Endothelial cell of umbilical vein (primary cell): ENCODE measurements around the gene FCER2. TPM values are rescaled to one million over a fixed set of nuclear protein-coding genes. Genes with fewer than 3 reads are reported as not detected.

Experiments used
- BruUV-seq: library from RNA; stranded (reverse); fragments of 400-500 nt; replicated peaks from 2 replicates; lab custom pipeline; 2021; lab: Mats Ljungman, UMichigan
- CTCF ChIA-PET: fragments of 300-600, 350-600 bp; sonication (Branson Sonifier 250); formaldehyde crosslinking; loops from one replicate; lab custom pipeline; 2021; ENCODE audit warnings: antibody characterized with exemption, inconsistent platforms; lab: Charles Lee
- POLR2A ChIA-PET: fragments of 300-600, 350-600 bp; sonication (Branson Sonifier 250); formaldehyde crosslinking; loops from one replicate; lab custom pipeline; 2021; ENCODE audit warnings: antibody characterized with exemption, inconsistent platforms; lab: Charles Lee
- DNase-seq: peaks from one replicate; pipeline ENCODE4 v3.0.0-alpha.2; 2011; ENCODE audit warnings: low read depth, low spot score
- FAIRE-seq: peaks from 2 replicates; lab custom pipeline; 2011; peaks lifted over from hg19 to GRCh38; lab: Jason Lieb, UNC
- H2AFZ ChIP-seq: 2 replicates; pipeline ENCODE4 v1.6.0; 2012; ENCODE audit warnings: low read depth, low read length, control low read depth, inconsistent platforms
- H3K27ac ChIP-seq: 2 replicates; pipeline ENCODE4 v1.5.1; 2011; ENCODE audit warnings: low read depth, mild to moderate bottlenecking, control low read depth, low read length, moderate library complexity; ENCODE audit not compliant: insufficient read depth
- H3K27me3 ChIP-seq, 2 experiments: 2 replicates each; pipeline versions ENCODE4 v1.6.0 to v1.6.1; 2011; ENCODE audit warnings: low read length in 2 of 2, mixed read lengths in 1 of 2; ENCODE audit not compliant: control insufficient read depth in 2 of 2, insufficient read depth in 2 of 2
- H3K36me3 ChIP-seq, 2 experiments: 2 replicates in 1 of 2; 3 replicates in 1 of 2; pipeline ENCODE4 v1.5.1; 2011; ENCODE audit warnings: low read length in 2 of 2, mild to moderate bottlenecking in 1 of 2, moderate library complexity in 1 of 2; ENCODE audit not compliant: control insufficient read depth in 2 of 2, insufficient read depth in 2 of 2; ENCODE audit errors: extremely low read depth in 1 of 2
- H3K4me1 ChIP-seq: 3 replicates; pipeline ENCODE4 v1.5.1; 2011; ENCODE audit warnings: mild to moderate bottlenecking, low read length; ENCODE audit not compliant: control insufficient read depth, insufficient read depth; ENCODE audit errors: extremely low read depth
- H3K4me2 ChIP-seq: 2 replicates; pipeline ENCODE4 v1.6.1; 2011; ENCODE audit warnings: low read length, control low read depth, mixed read lengths; ENCODE audit not compliant: insufficient read depth
- H3K4me3 ChIP-seq, 3 experiments: fragments of 200-600 bp in 1 of 3; sonication (generic), shearing (Covaris generic) in 1 of 3; replicated peaks in 1 of 3; 2 replicates each; pipeline ENCODE4 v1.5.1; 2011 to 2016; ENCODE audit warnings: control low read depth in 3 of 3, low read length in 3 of 3, mild to moderate bottlenecking in 2 of 3, inconsistent platforms in 1 of 3, low read depth in 1 of 3, moderate library complexity in 1 of 3; ENCODE audit not compliant: insufficient read depth in 1 of 3
- H3K79me2 ChIP-seq: 2 replicates; pipeline ENCODE4 v1.6.0; 2012; ENCODE audit warnings: low read length, inconsistent platforms; ENCODE audit not compliant: control insufficient read depth, insufficient read depth
- H3K9ac ChIP-seq: replicated peaks from 2 replicates; pipeline ENCODE3; 2011; ENCODE audit warnings: low read length, control low read depth; ENCODE audit not compliant: insufficient read depth; ENCODE audit errors: extremely low read depth
- H3K9me1 ChIP-seq: replicated peaks from 3 replicates; pipeline ENCODE4 v1.6.0; 2011; ENCODE audit warnings: mild to moderate bottlenecking, low read length; ENCODE audit not compliant: control insufficient read depth, insufficient read depth; ENCODE audit errors: extremely low read depth
- H3K9me3 ChIP-seq: replicated peaks from 2 replicates; pipeline ENCODE4 v1.5.1; 2012; ENCODE audit warnings: low read length, inconsistent platforms; ENCODE audit not compliant: control insufficient read depth, insufficient read depth
- H4K20me1 ChIP-seq: replicated peaks from 2 replicates; pipeline ENCODE3; 2011; ENCODE audit warnings: mild to moderate bottlenecking, low read length; ENCODE audit not compliant: control insufficient read depth, insufficient read depth; ENCODE audit errors: extremely low read depth
- FOS ChIP-seq: IDR thresholded peaks from 2 replicates; pipeline ENCODE4 v1.6.1; 2011; ENCODE audit warnings: mild to moderate bottlenecking, low read length, moderate library complexity, borderline replicate concordance; ENCODE audit not compliant: insufficient read depth
- dilution Hi-C: fragments of 300-500 bp; cut with MboI; formaldehyde crosslinking; loops from one replicate; pipeline ENCODE4 v1.15.0; 2019; ENCODE audit warnings: low sequenced_read_pairs; ENCODE audit not compliant: extremely low pct_ligation_motif_present
- intact Hi-C: fragments of 100-400 bp; cut with micrococcal nuclease; formaldehyde crosslinking; loops from one replicate; pipeline ENCODE4 v1.10.0; 2022
- polyA plus RNA-seq, 4 experiments: library from polyadenylated mRNA; depleted of rRNA in 3 of 4; stranded (reverse) in 3 of 4; unstranded in 1 of 4; fragments of >200 nt; gene quantifications; 2 replicates each; pipeline versions ENCODE4 v1.2.1 to v1.2.3, GENCODE V29; 2011 to 2012; ENCODE audit warnings: missing spikeins in 1 of 4
- total RNA-seq: library from RNA; stranded (reverse); gene quantifications from 2 replicates; pipeline ENCODE4 v1.2.3, GENCODE V29; 2021
- TF ChIP-seq, protein P1 (sequence below), 2 donors: IDR thresholded peaks; 1 replicate in 1 of 2; 2 replicates in 1 of 2; pipeline ENCODE4 v1.5.1; 2011; ENCODE audit warnings: low read length in 2 of 2, mild to moderate bottlenecking in 2 of 2, moderate library complexity in 2 of 2, control low read depth in 1 of 2, inconsistent platforms in 1 of 2, low read depth in 1 of 2; ENCODE audit not compliant: insufficient read depth in 1 of 2; ENCODE audit errors: extremely low read depth in 1 of 2

FCER2 gene
- total and polyA plus RNA-seq, 2 donors (not counting 3 experiments of a cell fraction or from before 2014, with no cell fraction given) = not detected

GRCh38 chr19:7678971-7679751, 22.8 kb downstream of the FCER2 start:
- no TSS peak for BruUV-seq
- Histone ChIP-seq H3K4me1 (peaks cover 7% of the 10 kb centered on the region), H3K79me2 (peaks cover 21% of the 10 kb centered on the region), H3K27me3 (peaks cover 2 to 3% of the 10 kb centered on the region in 2 experiments), H3K36me3 (peaks cover 0 to 3% of the 10 kb centered on the region in 2 experiments), H3K9me1 (no peaks in the 10 kb centered on the region), H4K20me1 (no peaks in the 10 kb centered on the region), H3K9me3 (no peaks in the 10 kb centered on the region), H3K27ac (no peak overlapping the region), H3K4me2 (no peak overlapping the region), H3K9ac (no peak overlapping the region), H3K4me3 (no peak overlapping the region), H2AFZ (no peak overlapping the region)
- ChIA-PET CTCF (interaction anchor here (0.9 to 1.7 kb wide), 3 partner anchors 111 to 325 kb away, joined by 3 to 18 read pairs (median 3); no protein-coding TSS in a partner anchor), POLR2A (no interaction called here)
- TF ChIP-seq FOS = no peak
- TF ChIP-seq, protein P1, sequence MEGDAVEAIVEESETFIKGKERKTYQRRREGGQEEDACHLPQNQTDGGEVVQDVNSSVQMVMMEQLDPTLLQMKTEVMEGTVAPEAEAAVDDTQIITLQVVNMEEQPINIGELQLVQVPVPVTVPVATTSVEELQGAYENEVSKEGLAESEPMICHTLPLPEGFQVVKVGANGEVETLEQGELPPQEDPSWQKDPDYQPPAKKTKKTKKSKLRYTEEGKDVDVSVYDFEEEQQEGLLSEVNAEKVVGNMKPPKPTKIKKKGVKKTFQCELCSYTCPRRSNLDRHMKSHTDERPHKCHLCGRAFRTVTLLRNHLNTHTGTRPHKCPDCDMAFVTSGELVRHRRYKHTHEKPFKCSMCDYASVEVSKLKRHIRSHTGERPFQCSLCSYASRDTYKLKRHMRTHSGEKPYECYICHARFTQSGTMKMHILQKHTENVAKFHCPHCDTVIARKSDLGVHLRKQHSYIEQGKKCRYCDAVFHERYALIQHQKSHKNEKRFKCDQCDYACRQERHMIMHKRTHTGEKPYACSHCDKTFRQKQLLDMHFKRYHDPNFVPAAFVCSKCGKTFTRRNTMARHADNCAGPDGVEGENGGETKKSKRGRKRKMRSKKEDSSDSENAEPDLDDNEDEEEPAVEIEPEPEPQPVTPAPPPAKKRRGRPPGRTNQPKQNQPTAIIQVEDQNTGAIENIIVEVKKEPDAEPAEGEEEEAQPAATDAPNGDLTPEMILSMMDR (IDR thresholded peaks at IDR 0.05; ENCODE audit: extremely low read depth in 1 of 2, insufficient read depth in 1 of 2, low read depth in 1 of 2, low read length in 2 of 2) = peak in 1 of 2 donors; percentile 6
- FAIRE-seq = no peak
- intact Hi-C loops (no loop called here), dilution Hi-C loops (no loop called here)
- no peak for DNase-seq
